ENCODE measurements around the gene VDR.
A peak's percentile ranks its signal among the peaks of the same experiment; 100 is the strongest.

Gene VDR

DNA sequence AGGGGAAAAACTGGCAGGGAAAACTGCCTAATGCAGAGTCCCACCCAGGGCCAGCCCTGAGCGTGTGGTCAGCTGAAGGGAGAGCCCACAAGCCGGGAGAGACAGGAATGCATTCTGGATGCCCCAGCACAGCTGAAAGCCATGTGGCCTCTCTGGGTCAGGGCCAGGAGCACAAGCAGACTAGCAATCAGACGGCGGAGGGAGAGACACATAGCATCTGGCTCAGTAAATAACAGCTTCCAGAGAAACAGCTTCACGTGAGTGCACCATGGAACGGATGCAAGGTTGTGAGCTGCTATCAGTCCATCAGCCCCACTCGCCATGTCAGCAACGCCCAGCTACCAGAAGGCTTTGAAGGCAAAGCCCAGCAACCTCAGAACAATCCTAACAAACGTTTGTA lies 30.4 kb upstream of the VDR start:
- intact Hi-C loops (cut with DNase I), result loop anchor here (10.0 kb wide), 1 partner anchor 90 kb away; no protein-coding TSS in a partner anchor
- DNase-seq, result peak in 1 of 10 donors; percentile 7

GRCh38 chr12:47931187-47931586 lies 26.4 kb upstream of the VDR start:
- no peak for DNase-seq
- intact Hi-C loops (cut with DNase I), result loop anchor here (10.0 kb wide), 1 partner anchor 86 kb away; no protein-coding TSS in a partner anchor

DNA sequence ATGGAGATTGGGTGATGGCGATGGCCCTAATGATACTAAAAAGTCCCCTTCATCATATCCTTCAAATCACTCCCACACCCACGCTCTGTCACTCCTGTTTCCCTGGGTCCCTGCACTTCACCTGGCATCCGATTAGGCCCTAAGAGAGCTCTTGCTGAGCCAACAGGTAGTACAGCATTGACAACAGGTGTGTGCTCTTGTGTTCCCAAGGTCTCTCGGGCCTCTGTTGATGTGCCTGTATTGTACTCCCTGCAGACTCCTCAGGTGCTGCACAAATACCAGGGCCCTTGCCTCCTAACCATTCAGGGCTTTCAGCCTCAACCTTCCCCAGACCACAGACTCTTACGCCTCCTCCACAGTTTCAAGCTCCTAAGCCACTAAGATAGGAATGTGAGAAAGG lies 25.8 kb upstream of the VDR start:
- intact Hi-C loops (cut with DNase I), result loop anchor here (10.0 kb wide), 1 partner anchor 86 kb away; no protein-coding TSS in a partner anchor
- no peak for DNase-seq

GRCh38 chr12:47927346-47927745 lies 22.6 kb upstream of the VDR start:
- intact Hi-C loops (cut with DNase I), result no loop called here
- DNase-seq, result no peak

- intact Hi-C loops (cut with DNase I), result no loop called here
- DNase-seq, result no peak
Observed at GRCh38 chr12:47921907-47922306, 17.1 kb upstream of the VDR start.

GRCh38 chr12:47920913-47921312 lies 16.1 kb upstream of the VDR start:
- intact Hi-C loops (cut with DNase I), result no loop called here
- DNase-seq, result no peak

DNA sequence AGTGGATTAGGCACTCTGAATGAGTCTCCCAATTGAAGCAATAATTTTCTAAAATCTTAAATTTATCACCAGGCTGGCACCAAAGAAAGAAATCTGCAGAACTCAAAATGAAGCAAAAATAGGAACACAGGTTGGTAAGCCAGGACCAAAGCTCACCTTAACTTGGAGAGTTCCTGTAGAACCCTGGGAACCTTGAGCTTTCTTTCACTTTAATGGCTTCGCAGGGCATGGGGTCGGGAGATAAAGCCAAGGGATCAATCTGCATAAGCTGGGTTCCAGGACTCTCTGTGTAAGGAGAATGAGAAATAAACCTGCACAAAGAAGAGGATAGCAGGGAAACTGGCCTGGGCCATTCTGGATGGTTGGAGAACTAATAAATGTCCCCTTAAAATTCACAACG lies 8.3 kb upstream of the VDR start:
- intact Hi-C loops (cut with DNase I), result no loop called here

GRCh38 chr12:47912556-47912955 lies 7.8 kb upstream of the VDR start:
- no peak for DNase-seq

More for the DNA sequence above, 8.3 kb upstream of the VDR start:
- DNase-seq, result no peak

DNA sequence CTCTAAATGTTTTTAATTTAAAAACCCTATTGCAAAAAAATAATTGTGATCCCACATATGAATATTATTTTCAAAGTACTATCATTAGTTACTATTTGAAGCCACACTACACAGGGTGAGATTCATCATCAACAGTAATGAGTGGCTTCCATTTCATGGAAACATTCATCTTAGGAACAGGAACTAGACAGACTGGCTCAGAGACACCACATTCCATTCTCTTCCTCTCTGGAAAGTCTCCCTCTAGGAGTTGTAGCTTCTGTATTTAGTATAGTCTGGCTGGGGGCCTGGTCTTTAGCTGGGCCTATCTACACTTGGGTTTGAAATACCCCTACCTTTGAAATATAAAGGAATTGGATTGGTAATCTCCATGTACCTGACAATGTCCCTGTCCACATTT lies 6.2 kb upstream of the VDR start:
- intact Hi-C loops (cut with DNase I), result no loop called here
- no peak for DNase-seq

More at GRCh38 chr12:47912556-47912955, 7.8 kb upstream of the VDR start:
- intact Hi-C loops (cut with DNase I), result no loop called here

DNA sequence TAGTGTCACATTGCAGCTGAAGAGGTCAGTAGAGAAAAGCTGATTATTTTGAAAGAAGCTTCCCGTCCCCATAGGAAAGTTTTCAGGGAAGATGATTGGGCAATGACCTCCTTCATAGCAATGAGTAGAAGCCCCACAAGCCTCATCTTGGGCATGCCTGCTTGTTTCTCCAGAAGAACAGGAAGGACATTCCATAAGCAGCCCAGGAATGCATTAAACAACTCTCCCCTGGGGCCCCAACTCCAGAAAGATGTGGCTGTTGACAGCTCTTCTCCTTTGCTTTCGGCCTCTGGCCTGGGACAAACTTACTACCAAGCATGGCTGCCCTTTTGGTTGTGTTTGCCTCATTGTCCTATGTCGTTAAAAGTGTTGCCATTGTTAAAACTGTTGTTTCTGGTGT lies 5.7 kb upstream of the VDR start:
- intact Hi-C loops (cut with DNase I), result no loop called here
- no peak for DNase-seq

DNA sequence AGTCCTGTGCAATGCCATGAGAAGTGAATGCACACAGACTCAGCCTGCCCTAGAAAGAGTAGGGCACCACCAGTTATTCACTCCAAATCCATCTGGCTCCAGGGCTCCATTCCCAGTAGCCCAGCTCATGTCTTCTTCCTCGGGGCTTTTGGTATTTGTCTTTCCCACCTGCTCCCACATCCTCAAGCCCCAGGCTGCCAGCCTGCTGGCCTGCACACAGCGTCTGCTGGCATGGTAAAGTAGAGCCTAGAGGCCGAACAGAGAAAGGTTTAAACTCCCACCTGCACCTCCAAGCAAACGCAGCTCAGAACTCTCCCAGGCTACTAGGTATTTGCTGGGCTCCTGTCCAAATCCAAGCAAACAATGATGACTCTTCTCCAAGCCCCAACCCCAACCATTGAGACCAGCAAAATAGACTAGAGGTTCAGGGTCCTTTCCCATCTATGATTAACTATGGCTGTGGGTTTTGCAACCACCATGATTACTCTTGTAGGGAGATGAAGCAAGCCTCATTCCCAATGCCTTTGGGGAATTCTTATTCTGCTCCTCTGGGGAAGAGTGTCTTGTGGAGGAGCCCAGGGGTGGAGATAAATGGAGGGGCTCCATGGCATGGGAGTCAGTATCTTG lies 5.2 kb upstream of the VDR start:
- intact Hi-C loops (cut with DNase I), result no loop called here
- DNase-seq, result no peak

- no peak for DNase-seq
- intact Hi-C loops (cut with DNase I), result no loop called here
Observed at GRCh38 chr12:47908738-47909137, 3.9 kb upstream of the VDR start.

- intact Hi-C loops (cut with DNase I), result no loop called here
- DNase-seq, result no peak
Observed at GRCh38 chr12:47907851-47908454, 3.2 kb upstream of the VDR start.

DNA sequence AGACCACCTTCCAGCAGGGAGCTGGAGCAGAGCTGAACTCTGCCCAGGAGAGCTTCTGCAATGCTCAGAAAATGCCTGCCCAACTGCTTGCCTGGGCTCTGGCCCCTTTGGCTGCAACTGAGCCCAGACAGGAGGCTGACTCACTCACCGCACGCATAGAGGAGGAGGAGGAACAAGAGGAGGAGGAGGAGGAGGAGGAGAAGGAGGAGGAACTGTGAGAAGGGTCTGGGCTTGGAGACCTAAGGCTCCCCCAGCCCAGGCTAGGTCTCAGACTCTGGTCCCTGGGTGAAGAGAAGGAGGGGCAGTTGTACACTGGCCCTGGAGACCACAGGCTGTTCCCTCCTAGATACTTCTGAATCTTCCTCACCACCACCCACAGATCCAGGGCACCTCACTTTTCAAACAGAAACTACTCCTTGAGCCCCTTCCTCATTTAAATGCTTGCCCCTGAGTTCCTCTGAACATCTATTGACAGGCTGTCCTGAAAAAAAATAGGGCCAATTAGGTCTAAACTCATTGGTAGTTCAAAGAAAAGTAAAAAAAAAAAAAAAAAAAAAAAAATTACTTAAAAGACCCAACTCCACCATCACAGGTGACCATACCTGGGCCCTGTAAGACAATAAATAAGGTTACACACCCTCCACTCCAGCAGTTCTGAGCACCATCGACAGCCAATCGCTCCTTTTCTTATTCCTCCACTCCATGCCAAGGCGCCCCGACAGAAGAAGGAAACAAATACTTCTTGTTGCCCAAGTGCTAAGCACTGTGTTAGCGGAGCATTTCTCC lies 674 bp downstream of the VDR start:
- DNase-seq, result peak in 3 of 10 donors; percentile 7 to 82 (median 78)
- intact Hi-C loops (cut with DNase I), result no loop called here

DNA sequence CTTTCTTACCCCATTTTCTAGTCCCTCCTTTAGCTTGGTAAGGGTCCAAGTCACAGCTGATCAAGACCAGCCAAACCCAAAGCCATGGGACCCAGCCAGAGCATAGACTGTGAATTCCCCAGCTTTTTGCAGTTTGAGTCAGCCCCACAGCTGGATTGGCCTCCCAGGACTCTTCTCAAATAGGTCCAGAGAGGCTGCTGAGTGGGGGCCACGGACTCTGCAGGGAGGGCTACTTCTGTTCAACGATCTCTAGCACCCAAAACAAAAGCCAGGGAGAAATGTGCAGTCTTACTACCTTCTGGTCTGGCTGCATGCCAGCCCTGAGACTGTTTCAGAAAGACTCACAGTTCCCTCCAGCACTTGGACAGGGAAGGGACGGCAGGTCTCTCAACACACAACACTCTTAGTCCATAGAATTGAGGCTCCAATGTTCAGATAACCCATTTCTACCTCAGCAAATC lies 1.6 kb downstream of the VDR start:
- peak in 1 of 10 donors; percentile 68 for DNase-seq
- intact Hi-C loops (cut with DNase I), result no loop called here

DNA sequence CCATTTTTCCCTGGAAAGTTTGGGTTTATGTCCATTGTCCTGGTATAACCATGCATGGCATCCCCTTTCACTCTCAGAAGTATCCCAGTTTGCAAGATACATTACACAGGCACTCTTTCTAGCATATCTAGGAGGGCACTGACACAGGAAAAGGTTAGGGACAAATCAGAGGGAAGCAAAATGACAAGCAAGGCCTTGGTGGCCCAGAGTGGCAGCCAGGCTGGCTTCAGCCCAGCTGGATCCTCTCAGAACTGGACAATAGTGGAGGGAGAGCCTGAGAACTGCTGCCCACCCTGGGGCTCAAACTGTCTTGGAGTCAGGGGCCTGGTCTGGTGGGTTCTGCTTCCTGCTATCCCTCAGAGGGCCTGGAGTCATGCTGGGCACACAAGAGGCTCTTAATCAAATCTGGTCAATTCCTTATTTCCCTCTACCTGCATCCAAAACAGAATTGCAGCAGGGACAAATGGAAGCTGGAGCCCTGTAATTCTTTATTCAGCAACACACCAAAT lies 2.6 kb downstream of the VDR start:
- intact Hi-C loops (cut with DNase I), result no loop called here
- DNase-seq, result peak in 1 of 10 donors; percentile 72

- DNase-seq, result peak in 1 of 10 donors; percentile 69
- intact Hi-C loops (cut with DNase I), result no loop called here
Observed at GRCh38 chr12:47901718-47902093, 3.1 kb downstream of the VDR start.

GRCh38 chr12:47901063-47901717 lies 3.6 kb downstream of the VDR start:
- no peak for DNase-seq
- intact Hi-C loops (cut with DNase I), result no loop called here

DNA sequence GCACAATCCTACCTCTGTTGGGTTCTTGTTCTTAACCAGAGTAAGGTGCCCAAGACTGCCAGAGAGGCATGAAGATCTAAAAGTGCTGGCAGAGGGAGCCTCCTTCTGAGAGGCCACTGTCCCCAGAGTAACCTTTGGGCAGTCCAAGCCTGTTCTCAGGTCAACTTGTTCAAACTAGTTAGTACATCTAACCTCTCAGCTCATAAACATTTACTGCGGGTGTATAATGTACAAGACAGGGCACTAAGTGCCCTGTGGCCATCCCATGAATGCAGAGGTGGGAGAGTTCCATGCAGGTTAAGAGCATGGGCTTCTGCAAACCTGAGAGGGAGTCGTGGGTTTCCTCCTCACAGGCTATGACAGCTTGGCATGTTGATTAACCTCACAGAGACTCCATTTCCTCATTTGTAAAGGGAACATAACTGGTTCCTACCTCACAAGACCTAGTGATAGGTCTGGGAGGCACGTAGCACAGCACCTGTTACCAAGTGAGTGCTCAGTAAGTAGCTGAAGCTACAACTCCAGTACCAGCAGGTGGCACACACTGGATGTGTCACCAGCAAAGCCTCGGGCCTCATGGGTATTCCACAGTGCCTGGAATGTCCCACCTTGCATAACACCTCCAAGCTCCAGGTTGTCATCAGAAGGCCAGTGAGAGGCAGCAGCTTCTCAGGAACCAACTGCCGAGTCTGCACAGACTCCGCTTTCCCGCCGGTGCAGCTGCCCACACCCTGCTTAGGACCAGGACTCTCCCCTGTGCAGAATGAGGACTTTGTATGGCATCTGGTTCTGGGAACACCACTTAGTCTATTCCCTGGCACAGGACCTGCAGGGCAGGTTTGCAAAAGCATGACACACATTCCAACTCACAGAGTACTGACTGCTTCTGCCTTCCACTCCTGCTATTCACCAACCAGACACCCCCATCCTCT lies 4.4 kb downstream of the VDR start:
- no peak for DNase-seq
- intact Hi-C loops (cut with DNase I), result no loop called here

GRCh38 chr12:47899466-47899865 lies 5.3 kb downstream of the VDR start:
- DNase-seq, result no peak
- intact Hi-C loops (cut with DNase I), result no loop called here

Data from posterior cingulate gyrus (tissue), 11 donors.